RWPE1 (cell line): ENCODE measurements around the gene RANBP9.

Experiments used
- CTCF ChIA-PET: fragments of 350-600 bp; sonication (Branson Sonifier 250); formaldehyde crosslinking; extraction: SDS; loops from one replicate; lab custom pipeline; 2021; lab: Yijun Ruan, JAX
- POLR2A ChIA-PET: fragments of 400-600 bp; formaldehyde crosslinking; extraction: SDS; loops from one replicate; lab custom pipeline; 2020; ENCODE audit warnings: antibody characterized with exemption; ENCODE audit not compliant: low non-redundant PET; lab: Yijun Ruan, JAX
- DNase-seq: peaks from one replicate; pipeline ENCODE4 v3.0.0; 2012; ENCODE audit warnings: low spot score
- H3K27ac ChIP-seq: fragments of 450-650 bp; 2 replicates; pipeline ENCODE4 v1.5.1; 2017
- TF ChIP-seq, protein P1 (sequence below): fragments of 450-650 bp; conservative IDR thresholded peaks from 2 replicates; pipeline ENCODE4 v1.5.1; 2017; ENCODE audit warnings: low read depth, mild to moderate bottlenecking

RANBP9 gene

DNA sequence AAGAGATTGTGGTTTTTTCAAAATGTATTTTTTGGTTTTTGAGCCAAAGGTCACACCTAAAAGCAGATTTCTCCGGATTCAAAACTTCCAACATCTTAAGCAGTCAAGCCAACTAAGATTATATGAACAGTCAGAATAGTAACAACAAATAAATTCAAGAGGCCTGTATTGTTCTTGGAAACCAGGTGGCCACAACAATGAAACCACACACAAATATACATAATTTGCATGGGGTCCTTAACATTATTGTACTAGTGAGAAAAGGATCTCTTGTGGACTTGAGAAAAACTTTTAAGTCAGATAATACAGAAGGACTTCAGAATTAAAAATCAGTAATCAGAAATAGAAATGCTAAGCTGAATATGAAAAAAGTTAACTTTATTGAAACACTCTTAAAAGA lies 55.9 kb downstream of the RANBP9 start:
- ChIA-PET CTCF (no interaction called here), POLR2A (no interaction called here)
- TF ChIP-seq, protein P1, sequence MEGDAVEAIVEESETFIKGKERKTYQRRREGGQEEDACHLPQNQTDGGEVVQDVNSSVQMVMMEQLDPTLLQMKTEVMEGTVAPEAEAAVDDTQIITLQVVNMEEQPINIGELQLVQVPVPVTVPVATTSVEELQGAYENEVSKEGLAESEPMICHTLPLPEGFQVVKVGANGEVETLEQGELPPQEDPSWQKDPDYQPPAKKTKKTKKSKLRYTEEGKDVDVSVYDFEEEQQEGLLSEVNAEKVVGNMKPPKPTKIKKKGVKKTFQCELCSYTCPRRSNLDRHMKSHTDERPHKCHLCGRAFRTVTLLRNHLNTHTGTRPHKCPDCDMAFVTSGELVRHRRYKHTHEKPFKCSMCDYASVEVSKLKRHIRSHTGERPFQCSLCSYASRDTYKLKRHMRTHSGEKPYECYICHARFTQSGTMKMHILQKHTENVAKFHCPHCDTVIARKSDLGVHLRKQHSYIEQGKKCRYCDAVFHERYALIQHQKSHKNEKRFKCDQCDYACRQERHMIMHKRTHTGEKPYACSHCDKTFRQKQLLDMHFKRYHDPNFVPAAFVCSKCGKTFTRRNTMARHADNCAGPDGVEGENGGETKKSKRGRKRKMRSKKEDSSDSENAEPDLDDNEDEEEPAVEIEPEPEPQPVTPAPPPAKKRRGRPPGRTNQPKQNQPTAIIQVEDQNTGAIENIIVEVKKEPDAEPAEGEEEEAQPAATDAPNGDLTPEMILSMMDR: no peak

DNA sequence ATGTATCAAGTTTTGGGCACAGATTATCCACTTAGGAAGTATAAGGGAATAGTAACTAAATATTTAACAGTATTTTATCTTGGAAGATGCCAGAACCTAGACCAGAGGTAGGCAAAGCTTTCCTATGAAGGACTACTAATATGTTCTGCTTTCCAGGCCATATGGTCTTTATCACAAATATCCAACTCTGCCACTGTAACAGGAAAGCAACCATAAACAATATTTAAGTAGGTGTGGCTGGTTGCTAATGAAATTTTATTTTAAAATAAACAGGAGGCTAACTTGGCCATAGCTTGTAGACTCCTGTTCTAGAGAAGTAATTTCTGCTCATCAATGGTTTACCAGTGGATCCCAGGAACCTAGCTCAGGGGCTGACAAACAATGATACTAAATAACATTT lies 57.1 kb downstream of the RANBP9 start:
- ChIA-PET CTCF (no interaction called here), POLR2A (no interaction called here)
- TF ChIP-seq, protein P1: no peak
- DNase-seq: no peak
- H3K27ac ChIP-seq: no peak overlapping the region

More for the DNA sequence above, 55.9 kb downstream of the RANBP9 start:
- no peak overlapping the region for H3K27ac ChIP-seq
- no peak for DNase-seq

DNA sequence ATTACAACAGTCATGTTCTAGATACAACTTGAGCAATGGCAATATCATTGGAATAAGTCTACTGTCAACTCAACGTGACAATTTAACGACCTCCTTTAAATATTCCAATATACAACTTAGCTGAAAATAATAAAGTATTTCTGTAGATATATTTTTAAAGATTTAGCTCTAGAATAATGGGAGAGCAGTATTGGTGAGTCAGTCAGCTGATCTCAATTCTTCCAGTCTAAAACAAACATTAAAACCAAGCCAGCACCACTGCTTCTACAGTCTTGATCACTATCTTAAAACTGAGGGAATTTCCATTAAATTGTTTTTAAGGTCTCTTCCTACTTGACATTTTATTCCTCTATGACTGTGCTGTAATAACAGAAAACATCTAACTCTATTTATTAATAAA lies 58.3 kb downstream of the RANBP9 start:
- no peak overlapping the region for H3K27ac ChIP-seq
- ChIA-PET POLR2A (no interaction called here), CTCF (no interaction called here)
- no peak for DNase-seq
- TF ChIP-seq, protein P1: no peak

DNA sequence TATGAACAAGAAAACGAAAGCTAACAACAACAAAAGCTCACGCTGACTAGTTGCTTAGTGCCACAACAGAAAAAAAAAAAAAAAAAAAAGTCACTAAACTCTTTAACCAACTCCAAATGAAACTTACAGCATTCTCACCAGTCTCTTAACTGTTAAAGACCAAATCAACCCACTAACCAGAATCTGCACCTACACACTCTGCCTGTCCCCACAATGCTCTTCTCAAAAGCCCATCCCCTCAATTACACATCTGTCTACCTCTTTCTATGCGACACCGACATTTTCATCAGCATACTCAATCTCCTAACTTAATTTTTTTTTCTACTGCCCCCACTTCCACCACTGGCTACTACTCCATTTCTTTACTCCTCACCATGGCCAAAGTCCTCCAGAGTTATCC lies 62.2 kb downstream of the RANBP9 start:
- TF ChIP-seq, protein P1: no peak
- DNase-seq: no peak
- ChIA-PET CTCF (interaction anchor here (0.6 kb wide), 1 partner anchor 9 kb away, joined by 3 read pairs; no protein-coding TSS in a partner anchor), POLR2A (no interaction called here)
- H3K27ac ChIP-seq: no peak overlapping the region

DNA sequence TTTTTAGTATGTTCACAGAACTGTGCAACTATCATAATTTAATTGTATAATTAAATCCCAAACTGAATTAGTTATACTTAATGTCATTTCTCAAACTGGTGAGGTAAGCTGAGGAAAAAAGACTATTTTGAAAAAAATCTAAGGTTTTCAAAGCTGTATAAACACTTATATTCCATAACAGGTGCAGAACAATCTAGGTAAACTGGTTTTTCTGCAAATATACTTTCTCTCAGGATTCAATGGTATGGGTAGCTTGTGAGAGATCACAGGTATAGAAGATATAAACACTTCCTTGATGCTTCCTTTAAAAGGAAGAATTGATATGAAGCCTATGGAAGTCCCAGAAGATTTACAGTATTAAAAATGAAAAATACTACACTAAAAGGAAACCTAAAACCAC lies 62.8 kb downstream of the RANBP9 start:
- no peak for DNase-seq
- H3K27ac ChIP-seq: no peak overlapping the region
- TF ChIP-seq, protein P1: no peak
- ChIA-PET POLR2A (no interaction called here), CTCF (no interaction called here)

DNA sequence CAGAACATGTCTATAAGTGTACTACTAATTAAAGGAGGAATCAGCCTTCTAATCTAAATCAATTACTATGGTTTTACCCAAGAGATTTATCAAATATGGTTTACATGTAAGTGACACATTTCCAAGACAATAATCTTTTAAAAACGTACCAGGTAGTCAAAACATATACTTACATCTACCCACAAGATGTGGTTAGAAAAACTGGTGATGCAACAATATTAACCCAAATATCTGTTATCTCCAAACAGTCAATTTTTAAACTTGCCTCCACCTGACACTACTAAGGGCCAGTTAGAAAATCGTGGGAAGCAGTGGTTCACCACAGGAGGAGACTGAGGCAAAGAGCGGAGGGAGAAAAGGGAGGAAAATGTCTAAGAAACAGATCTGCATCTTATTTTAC lies 68.5 kb downstream of the RANBP9 start:
- CTCF ChIA-PET: no interaction called here
- POLR2A ChIA-PET: no interaction called here
- no peak overlapping the region for H3K27ac ChIP-seq
- no peak for DNase-seq
- TF ChIP-seq, protein P1: no peak

DNA sequence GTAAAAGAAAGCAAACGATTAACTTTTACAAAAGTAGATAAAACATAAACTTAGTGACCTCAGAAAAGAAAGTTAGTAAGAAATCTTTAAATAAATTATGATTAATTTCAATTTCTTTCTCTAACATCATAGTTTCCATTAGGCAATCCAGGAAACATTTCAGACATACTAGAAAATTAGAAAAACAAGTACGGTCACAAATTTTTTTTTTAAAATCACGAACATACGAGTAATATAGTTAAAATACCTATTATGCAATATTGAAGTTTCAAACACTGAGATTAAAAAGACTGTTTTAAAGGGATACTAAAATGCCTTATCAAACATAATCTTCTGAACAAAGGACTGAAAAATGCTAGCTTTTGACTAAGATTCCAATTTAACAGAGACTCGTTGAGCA lies 70.3 kb downstream of the RANBP9 start:
- TF ChIP-seq, protein P1: no peak
- DNase-seq: no peak
- ChIA-PET POLR2A (no interaction called here), CTCF (no interaction called here)
- H3K27ac ChIP-seq: no peak overlapping the region
